B cell (primary cell): ENCODE data around the gene ACER1.

ENCODE experiments used
- CTCF ChIP-seq: fragments of 200-600 bp; IDR thresholded peaks from one replicate; pipeline ENCODE4 v1.8.0; 2022; ENCODE audit warnings: antibody characterized with exemption, mild to moderate bottlenecking
- EZH2 ChIP-seq: IDR thresholded peaks from 2 replicates; pipeline ENCODE4 v1.6.1; 2012; ENCODE audit warnings: borderline replicate concordance, low read depth, mild to moderate bottlenecking, moderate library complexity, low read length; ENCODE audit not compliant: insufficient read depth, poor library complexity, severe bottlenecking

- TF ChIP-seq CTCF (no peak), EZH2 (no peak)
These were observed 61.5 kb downstream of the ACER1 start for GRCh38 chr19:6271721-6272410.
